Ramos (cell line): ENCODE measurements around the gene SLC25A13.

Source experiments
- in situ Hi-C: fragments of 300-500 bp; cut with MboI; formaldehyde crosslinking; loops from one replicate; pipeline ENCODE4 v1.14.3; 2022; ENCODE audit warnings: low sequenced_read_pairs; ENCODE audit not compliant: unreplicated experiment

The SLC25A13 gene

GRCh38 chr7:96219378-96220130 lies 102.3 kb downstream of the SLC25A13 start:
- in situ Hi-C loops, result no loop called here

- in situ Hi-C loops, result no loop called here
Measured at GRCh38 chr7:96218664-96219243, 103.1 kb downstream of the SLC25A13 start.

GRCh38 chr7:96217147-96217546 lies 104.8 kb downstream of the SLC25A13 start:
- in situ Hi-C loops, result no loop called here

- in situ Hi-C loops, result no loop called here
Measured at GRCh38 chr7:96216373-96216772, 105.5 kb downstream of the SLC25A13 start.

- in situ Hi-C loops, result no loop called here
Measured at GRCh38 chr7:96212474-96212873, 109.4 kb downstream of the SLC25A13 start.

- in situ Hi-C loops, result no loop called here
Measured at GRCh38 chr7:96211954-96212353, 109.9 kb downstream of the SLC25A13 start.

- in situ Hi-C loops, result no loop called here
Measured at GRCh38 chr7:96205665-96206064, 116.2 kb downstream of the SLC25A13 start.

GRCh38 chr7:96204601-96205000 lies 117.3 kb downstream of the SLC25A13 start:
- in situ Hi-C loops, result no loop called here

- in situ Hi-C loops, result no loop called here
Measured at GRCh38 chr7:96203786-96204185, 118.1 kb downstream of the SLC25A13 start.

- in situ Hi-C loops, result no loop called here
Measured at GRCh38 chr7:96202102-96202501, 119.8 kb downstream of the SLC25A13 start.

GRCh38 chr7:96200740-96201139 lies 121.2 kb downstream of the SLC25A13 start:
- in situ Hi-C loops, result no loop called here

GRCh38 chr7:96199421-96199820 lies 122.5 kb downstream of the SLC25A13 start:
- in situ Hi-C loops, result no loop called here

GRCh38 chr7:96198047-96198636 lies 123.8 kb downstream of the SLC25A13 start:
- in situ Hi-C loops, result no loop called here

GRCh38 chr7:96196676-96197075 lies 125.2 kb downstream of the SLC25A13 start:
- in situ Hi-C loops, result no loop called here

- in situ Hi-C loops, result no loop called here
Measured at GRCh38 chr7:96189129-96189820, 132.6 kb downstream of the SLC25A13 start.

- in situ Hi-C loops, result no loop called here
Measured at GRCh38 chr7:96188591-96188991, 133.3 kb downstream of the SLC25A13 start.

- in situ Hi-C loops, result no loop called here
Measured at GRCh38 chr7:96188174-96188581, 133.7 kb downstream of the SLC25A13 start.

GRCh38 chr7:96187735-96188134 lies 134.2 kb downstream of the SLC25A13 start:
- in situ Hi-C loops, result no loop called here

- in situ Hi-C loops, result no loop called here
Measured at GRCh38 chr7:96184783-96185182, 137.1 kb downstream of the SLC25A13 start.

- in situ Hi-C loops, result no loop called here
Measured at GRCh38 chr7:96183163-96183670, 138.7 kb downstream of the SLC25A13 start.
